ENCODE results near the gene ATG14.

DNA sequence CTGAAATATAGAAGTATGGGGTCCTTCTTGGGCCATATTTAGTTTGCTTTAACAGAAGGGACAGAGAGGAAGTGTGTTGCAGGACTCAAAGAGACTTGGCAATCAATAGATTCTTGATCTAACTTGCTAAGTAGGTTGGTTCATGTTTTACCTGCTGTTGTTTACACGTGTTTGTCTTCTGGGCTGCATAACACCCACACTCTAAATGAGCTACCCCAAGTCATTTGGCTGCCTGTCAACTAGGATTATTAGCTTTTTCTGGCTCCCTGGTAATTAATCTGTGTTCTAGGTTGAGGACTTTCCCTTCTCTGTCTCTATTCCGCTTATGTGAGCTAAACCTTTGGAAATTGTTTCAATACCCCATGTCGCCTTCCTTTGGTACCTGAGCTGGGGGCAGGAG, 38.9 kb upstream of the ATG14 start:
- TF ChIP-seq CTCF (IDR thresholded peaks at IDR 0.05) = no peak
- TF ChIP-seq EZH2 (IDR thresholded peaks at IDR 0.05; ENCODE audit: borderline replicate concordance, insufficient read depth, low read depth, low read length, poor library complexity, severe bottlenecking) = no peak
